ENCODE measurements around the gene RANBP3L. TPM values are rescaled to one million over a fixed set of nuclear protein-coding genes. Genes with fewer than 3 reads are reported as not detected.

Gene RANBP3L
- not detected in 2 replicates for total RNA-seq

GRCh38 chr5:36301858-36302603, at the start of gene RANBP3L:
TSS of gene RANBP3L (minus strand) at chr5:36301902. CDS start at chr5:36301416, 486 bp downstream.

GRCh38 chr5:36241631-36242533, 59.8 kb downstream of the RANBP3L start, which contains the start of gene NADK2:
TSS of gene NADK2 (minus strand) at chr5:36241925. CDS start at chr5:36241798, 127 bp downstream.

Other genes starting within 250 kb of the RANBP3L start
- not detected in 2 replicates for gene UGT3A2, start 235.0 kb downstream of the RANBP3L start, total RNA-seq
- gene LMBRD2, start 150.0 kb downstream of the RANBP3L start, total RNA-seq: 5.9 and 6.6 TPM in 2 replicates
- gene SKP2, start 149.8 kb downstream of the RANBP3L start, total RNA-seq: 23.2 and 46.0 TPM in 2 replicates
- gene NADK2, start 60.0 kb downstream of the RANBP3L start, total RNA-seq: 12.1 and 12.4 TPM in 2 replicates